Cardiac septum (tissue), 1 donor: ENCODE measurements around the gene SDF2L1. TPM values are rescaled to one million over a fixed set of nuclear protein-coding genes. Genes with fewer than 3 reads are reported as not detected.
A peak's percentile ranks its signal among the peaks of the same experiment; 100 is the strongest.
"Not testable (repeated sequence)": the region's sequence is repeated elsewhere in the genome, so short reads cannot be mapped to it uniquely, and the experiment has no call there.

ENCODE experiments used
- DNase-seq: peaks from one replicate; pipeline ENCODE4 v3.0.0-alpha.2; 2020; ENCODE audit warnings: low spot score
- intact Hi-C: fragments of 100-400 bp; cut with DNase I; formaldehyde crosslinking; loops from one replicate; pipeline ENCODE4 v1.14.0; 2022
- total RNA-seq: library from RNA; stranded (reverse); fragmentation: NEBNext Ultra II Directional; extraction: Animal tissue kit (Norgen Biotek cat#: 25700); gene quantifications from one replicate; pipeline ENCODE4 v1.2.1, GENCODE V29; 2021
- donor health status: DM: no; HTN: no; CAD: no.

The SDF2L1 gene
- total RNA-seq, 1 donor from 2014 or later: 33.3 TPM

DNA sequence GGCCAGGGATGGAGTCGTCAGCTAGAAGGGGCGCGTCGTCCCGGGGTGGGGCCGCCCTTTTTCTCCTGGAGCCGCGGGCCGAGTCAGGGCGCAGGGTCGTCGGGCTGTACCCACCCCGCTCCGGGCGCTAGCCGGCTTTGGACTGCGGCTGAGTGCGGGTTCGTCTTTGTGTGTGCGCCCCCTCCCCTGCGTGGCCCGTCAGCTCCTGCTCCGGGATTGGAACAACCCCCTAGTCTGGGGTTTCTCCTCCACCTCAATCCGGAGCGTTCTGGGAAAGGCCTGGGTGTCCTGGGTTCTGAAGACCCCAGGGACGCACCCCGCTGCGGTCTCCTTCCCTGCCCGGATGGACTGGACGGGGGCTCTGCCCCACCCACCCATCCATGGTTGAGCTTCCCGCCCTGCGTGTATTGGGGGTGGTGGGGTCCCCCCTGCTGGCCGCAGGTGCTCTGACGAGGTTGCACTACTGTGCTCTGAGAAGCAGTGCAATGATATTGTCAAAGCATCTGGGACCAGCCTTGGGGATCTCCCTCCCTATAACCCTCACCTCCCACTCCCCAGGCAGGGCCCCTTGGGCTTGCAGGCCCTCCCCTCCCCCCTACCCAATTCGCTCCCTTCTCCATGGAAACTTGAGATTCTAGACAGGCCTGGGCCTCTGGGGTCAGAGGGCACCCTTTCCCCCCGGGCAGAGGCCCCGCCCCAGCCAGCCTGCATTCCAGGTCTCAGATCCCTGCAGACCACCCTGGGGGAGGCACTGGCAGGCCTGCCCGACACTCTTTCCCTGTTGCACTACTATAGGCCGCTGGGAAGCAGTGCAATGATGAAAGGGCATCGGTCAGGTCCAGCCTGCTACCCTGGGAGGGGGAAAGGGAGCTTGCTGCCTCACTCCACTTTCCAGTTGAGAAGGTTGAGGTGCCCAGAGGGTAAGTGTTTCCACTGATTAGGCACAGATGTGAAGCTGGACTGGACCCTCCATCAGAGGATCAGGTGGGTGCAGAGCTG, 10.7 kb downstream of the SDF2L1 start:
- no peak for DNase-seq
- intact Hi-C loops: no loop called here

DNA sequence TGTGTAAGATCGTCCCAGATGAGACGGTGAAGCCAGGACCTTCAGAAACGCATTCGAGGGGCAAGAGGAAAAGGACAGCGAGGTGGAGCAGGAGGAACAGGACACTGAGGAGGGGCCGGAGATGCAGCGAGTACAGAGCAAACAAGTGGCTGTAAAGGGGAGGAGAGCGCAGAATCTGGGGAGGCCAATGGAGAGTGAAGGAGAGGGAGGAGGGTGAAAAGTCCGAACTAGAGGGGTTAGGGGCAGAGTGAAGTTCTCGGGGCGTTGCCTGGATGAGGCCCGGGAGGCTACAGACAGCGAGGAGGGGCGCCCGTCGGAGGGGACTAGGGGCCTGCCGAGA, 14.9 kb downstream of the SDF2L1 start:
- intact Hi-C loops: no loop called here
- no peak for DNase-seq

DNA sequence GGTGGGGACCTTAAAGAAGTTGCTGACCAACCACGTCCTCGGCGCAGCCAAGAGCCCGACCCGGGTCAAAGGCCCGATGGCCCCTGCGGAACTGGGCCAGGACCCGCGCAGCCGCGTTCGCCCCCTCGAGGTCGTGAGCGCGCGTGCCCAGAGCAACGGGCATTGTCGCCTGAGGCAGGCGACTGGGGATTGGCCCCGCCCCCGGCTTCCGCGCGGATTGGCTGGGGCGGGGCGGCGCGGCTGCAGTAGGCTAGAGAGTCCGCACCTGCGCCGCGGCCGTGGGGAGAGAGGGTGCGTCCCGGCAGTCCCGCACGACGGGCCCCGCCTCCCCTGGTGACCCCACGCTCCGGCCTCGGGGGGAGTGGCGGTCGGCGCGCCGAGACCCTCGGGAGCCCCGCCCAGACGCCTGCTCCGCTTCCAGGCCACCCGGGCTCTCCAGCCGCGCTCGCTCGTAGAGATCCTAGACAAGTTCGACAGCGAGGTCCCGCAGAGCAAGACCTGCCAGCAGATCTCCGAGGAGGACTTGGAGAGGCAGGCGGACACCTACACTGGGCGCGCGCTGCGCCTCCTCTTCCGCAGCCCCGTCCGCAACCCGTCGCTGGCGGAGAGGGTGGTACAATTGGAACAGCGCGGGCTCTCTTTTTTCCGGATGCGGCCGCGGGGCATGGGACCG, 15.4 kb downstream of the SDF2L1 start:
- peak; percentile 86 for DNase-seq

DNA sequence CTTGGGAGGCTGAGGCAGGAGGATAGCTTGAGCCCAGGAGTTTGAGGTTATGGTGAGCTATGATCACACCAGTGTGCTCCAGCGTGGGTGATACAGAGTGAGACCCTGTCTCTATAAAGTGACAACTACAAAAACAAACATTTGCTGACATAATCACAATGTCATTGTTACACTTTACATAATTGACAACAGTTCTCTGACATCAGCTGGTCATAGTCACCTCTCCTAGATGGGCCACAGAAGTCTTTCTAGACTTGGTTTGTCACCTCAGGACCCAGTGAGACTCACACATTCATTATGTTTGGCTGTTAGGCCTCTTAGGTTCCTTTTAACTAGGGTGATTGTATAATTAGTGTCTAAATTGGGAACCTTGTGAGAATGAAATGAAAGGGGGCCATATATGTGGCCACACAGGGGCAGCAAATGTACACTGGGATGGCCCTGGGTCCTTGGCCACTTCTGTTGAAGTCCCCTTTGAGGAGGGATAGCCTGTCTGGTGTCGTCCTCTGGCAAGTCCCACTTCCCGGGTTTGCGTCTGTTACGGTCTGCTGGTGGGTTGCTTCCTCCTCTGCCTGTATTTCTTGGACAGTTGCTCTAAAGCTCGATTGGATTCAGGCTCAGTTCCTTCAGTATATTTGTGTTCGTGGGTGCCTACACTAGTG, 17.9 kb downstream of the SDF2L1 start:
- DNase-seq: no peak

More for the DNA sequence above, 15.4 kb downstream of the SDF2L1 start:
- intact Hi-C loops: no loop called here

DNA sequence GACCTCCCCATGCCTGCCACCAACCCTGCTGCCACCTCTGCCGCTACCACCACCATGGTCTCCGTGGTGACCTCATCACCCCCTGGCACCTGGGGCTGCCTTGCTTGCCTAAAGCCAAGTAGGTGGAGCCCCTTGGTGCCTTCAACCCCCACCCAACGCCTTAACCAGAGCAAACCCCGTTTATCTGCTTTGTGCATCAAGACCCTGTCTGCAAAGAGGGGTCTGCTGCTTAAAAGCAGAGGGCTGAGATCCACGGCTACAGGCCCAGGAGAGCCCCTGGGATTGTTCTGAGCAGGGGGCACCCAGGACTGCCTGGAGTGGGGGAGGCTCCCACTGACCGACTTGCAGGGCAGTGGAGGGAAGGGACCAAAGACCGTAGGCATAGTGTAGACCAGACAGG, 18.8 kb downstream of the SDF2L1 start:
- intact Hi-C loops: no loop called here
- DNase-seq: no peak

More for the DNA sequence above, 17.9 kb downstream of the SDF2L1 start:
- intact Hi-C loops: no loop called here

DNA sequence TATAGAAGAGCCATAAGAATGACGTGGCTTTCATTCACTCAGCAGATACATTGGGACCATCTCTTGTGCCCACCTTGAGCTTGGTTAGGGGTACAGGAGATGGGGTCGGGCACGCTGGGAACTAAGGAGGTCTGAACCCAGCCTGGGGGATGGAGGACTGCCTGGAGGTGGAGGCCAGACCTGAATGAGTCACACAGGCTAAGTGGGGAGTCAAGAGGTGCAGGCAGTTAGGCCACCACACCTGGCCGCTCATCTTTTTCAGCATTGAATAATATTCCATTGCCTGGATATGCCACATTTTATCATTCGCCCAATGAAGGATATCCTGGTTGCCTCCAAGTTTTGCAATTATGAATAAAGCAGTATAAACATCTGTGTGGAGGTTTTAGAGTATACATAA, 19.9 kb downstream of the SDF2L1 start:
- DNase-seq: no peak
- intact Hi-C loops: no loop called here

DNA sequence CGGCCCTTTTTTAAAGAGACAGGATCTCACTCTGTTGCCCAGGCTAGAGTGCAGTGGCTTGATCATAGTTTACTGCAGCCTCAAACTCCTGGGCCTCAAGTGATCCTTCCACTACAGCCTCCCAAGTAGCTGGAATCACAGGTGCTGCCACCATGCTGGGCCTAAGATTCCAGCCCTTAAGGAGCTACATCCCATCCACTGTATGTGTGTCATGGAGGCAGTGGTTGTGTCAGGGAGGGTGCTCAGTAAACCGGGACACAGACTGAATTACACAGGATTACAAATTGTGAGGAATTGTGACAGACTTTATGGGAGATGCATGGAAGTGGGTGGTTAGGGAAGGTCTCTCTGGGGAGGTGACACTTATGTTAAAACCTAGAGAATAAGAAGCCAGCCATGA, 21.6 kb downstream of the SDF2L1 start:
- intact Hi-C loops: no loop called here
- no peak for DNase-seq

DNA sequence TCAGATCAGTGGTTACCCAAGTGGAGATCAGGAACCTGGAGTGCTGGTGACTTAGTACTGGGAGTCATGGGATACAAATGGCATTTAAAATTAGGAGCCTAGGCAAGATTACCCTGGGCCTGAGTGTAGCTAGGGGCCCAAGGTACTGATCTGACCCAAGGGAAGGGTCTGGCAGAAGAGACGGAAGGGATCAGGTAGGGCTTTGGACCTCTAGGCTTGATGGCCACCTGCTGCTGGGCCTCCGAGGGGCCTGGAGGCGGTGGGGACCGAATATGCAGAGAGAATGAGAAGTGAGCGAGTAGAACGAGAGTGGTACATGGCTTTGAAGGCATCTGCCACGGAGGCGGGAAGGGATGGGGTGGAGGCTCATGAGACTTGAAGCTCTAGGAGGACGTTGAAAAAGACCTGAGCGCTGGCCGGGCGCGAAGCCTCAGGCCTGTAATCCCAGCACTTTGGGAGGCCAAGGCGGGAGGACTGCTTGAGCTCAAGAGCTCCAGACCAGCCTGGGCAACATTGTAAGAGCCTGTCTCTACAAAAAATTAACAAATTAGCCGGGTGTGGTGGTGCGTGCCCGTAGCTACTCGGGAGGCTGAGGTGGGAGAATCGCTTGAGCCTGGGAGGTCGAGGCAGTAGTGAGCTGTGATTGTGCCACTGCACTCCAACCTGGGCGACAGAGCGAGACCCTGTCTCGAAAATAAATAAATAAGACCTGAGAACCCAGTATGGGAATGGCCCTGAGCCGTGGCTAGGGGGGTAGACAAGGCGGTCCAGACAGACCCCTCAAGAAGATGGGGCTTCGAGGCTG, 23.1 kb downstream of the SDF2L1 start:
- DNase-seq: no peak
- intact Hi-C loops: loop anchor here (5.0 kb wide), 1 partner anchor 277 kb away; no protein-coding TSS in a partner anchor

DNA sequence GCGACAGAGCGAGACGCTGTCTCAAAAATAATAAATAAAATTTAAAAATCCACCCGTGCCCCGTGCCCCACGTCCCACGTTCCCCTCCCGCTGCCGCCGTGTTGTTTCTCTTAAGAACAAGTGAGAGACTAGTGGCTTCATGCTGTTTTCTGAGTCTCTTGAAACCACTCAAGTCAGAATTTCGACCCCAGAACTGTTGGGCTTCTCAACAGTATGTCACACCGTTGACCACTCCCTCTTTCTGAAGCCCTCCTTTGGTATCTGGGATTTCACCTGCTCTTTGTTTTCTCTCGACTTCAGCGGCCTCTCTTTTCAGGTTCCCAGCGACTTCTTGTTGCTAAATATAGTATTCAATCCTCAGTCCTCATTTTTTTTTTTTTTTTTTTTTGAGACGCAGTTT, 24.7 kb downstream of the SDF2L1 start:
- intact Hi-C loops: loop anchor here (5.0 kb wide), 1 partner anchor 276 kb away; no protein-coding TSS in a partner anchor
- no peak for DNase-seq

DNA sequence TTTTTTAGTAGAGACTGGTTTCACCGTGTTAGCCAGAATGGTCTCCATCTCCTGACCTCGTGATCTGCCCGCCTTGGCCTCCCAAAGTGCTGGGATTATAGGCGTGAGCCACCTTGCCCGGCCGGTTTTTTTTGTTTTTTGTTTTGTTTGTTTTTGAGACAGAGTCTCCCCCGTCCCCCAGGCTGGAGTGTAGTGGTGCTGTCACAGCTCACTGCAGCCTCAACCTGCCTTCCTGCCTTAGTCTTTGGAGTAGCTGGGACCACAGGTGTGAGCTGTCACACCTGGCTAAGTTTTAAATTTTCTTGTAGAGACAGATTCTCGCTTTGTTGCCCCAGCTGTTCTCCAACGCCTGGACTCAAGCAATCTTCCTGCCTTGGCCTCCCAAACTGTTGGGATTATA, 26.9 kb downstream of the SDF2L1 start:
- intact Hi-C loops: loop anchor here (5.0 kb wide), 1 partner anchor 273 kb away; no protein-coding TSS in a partner anchor
- DNase-seq: no peak

DNA sequence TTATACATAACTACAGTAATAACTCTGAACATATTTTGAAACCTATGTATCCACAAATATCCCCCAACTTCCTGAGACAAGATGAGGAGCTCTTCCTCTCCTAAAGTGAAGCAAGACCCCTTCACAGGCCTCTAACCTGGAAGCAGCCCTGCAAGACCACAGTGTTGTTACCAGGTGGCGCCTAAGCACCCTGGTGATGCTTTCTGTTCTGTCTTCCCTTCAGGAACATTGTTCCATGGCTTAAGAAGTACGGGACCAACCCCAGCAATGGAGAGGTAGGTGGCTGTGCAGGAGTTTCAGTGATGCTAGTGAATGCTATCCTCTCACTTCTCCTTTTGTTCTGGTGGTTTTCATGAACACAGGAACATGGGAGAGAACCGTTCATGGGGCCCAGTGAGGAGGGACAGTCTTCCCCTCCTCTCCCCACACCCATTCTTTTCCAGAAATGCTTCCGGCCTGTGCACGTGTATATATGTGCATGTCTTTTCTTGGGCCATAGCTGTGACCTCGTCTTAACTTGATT, 30.1 kb downstream of the SDF2L1 start:
- DNase-seq: no peak
- intact Hi-C loops: no loop called here

DNA sequence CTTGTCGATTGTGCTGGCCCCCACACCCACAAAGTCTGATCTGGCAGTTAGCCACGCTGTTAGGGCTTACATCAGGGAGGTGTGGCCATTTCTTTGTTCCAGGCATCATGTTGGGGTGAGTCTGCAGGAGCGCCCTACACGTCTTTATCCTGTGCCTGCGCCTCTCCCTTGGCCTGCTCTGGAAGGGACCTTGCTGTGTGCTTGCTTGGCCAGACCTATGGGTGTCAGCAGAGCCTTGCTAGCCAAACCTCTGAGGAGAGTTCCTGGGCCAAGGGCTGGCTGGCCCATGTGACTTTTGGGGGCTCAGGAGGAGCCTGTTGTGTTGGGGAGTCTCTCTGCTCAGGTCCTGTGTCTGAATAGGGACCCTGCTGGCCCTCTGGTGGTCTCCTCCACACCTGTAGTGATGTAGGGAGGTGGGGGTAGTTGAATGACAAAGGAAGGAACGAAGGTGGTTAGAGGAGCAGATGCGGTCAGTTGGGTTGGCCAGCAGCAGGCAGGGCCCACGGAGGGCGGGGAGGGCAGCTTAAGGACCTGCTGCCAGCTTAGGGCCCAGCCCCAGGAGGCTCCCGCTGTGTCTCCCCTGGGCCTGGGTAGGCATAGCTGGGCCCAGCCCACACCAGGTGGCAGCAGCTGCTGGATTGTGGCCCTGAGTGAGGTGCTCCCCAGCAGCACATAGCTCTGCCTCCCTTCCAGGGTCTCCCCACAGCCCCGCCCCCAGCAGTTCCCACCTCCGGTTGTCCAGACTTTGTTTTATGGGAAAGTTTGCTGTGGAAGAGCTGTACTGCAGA, 31.6 kb downstream of the SDF2L1 start:
- intact Hi-C loops: no loop called here
- DNase-seq: no peak

DNA sequence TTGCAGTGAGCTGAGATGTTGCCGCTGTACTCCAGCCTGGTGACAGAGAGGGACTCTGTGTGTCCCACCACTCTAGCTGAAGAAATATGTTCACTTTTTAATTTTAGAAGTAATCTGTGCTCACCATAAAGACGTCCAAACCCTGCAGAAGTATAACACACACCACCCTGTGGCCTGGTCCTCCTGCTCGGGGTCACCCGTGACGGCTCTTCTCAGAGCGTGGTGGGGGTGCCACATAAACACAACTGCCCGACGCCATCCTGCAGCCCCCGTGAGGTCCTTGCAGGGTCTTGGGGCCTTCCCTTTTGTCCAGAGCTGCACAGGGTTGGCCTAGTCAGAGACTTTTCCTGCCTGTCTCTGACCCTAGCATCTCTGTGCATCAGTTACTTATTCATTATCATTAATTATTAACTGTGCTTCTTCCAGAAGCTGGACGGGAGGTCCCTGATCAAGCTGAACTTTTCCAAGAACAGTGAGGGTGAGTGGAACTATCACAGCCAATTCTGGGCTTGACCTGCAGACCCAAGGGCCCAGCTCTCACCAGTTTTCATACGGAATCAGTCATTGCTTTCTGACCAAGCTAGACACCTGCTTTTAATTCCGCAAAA, 32.6 kb downstream of the SDF2L1 start:
- intact Hi-C loops: no loop called here
- DNase-seq: no peak

DNA sequence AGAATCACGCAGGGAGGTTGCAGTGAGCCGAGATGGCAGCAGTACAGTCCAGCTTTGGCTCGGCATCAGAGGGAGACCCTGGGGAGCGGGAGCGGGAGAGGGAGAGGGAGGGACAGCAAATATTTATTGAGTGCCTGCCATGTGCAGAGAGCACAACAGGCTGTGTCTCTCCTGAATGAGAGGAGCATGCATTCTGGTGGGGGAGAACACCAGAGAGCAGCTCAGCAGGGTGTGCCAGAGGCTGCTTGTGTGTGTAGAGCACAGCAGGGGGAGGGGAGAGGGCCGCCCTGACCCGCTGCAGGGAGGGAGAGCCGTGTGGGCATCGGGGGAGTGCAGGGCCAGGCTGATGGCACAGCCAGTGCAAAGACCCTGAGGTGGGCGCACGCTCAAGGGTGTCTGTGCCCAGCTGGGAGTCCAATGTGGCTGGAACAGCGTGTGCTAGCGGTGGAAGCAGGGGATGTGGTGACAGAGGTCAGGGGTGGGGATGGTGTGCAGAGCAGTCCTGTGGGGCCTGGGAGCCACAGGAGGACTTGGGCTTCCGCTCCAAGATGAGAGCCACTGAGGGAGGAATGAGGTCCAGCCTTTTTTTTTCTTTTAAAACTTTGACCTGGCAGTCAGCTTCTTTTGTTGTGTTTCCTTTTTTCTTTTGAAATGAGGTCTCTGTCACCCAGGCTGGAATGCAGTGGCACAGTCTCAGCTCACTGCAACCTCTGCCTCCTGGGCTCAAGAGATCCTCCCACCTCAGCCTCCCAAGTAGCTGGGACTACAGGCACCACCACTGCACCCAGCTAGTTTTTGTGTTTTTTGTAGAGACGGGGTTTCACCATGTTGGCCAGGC, 35.7 kb downstream of the SDF2L1 start:
- intact Hi-C loops: no loop called here
- DNase-seq: no peak

DNA sequence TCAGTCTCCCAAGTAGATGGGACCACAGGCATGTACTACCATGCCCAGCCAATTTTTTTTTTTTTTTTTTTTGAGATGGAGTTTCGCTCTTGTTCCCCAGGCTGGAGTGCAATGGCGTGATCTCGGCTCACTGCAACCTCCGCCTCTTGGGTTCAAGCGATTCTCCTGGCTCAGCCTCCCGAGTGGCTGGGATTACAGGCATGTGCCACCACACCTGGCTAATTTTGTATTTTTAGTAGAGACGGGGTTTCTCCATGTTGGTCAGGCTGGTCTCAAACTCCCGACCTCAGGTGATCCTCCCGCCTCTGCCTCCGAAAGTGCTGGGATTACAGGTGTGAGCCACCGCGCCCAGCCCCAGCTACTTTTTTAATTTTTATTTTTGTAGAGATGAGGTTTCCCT, 36.7 kb downstream of the SDF2L1 start:
- DNase-seq, intact Hi-C loops: not testable (repeated sequence)

DNA sequence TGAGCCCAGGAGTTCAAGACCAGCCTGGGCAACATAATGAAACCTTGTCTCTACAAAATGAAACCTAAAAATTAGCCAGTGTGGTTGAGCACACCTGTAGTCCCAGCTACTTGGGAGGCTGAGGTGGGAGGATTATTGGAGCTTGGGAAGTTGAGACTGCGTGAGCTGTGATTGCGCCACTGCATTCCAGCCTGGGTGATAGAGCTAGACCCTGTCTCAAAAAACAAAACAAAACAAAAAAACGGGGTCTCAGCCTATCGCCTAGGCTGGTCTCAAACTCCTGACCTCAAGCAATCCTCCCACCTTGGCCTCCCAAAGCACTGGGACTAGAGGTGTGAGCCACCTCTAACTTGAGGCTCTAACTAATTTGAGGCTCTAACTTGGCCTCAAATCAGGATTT, 37.3 kb downstream of the SDF2L1 start:
- DNase-seq: no peak
- intact Hi-C loops: no loop called here
